GM19395 (cell line): ENCODE data around the gene CENPM.

Experiments used
- ATAC-seq: cut with Tn5 transposase; IDR thresholded peaks from one replicate; pipeline ENCODE4 v1.9.1; 2021; ENCODE audit warnings: mild to moderate bottlenecking, moderate library complexity; ENCODE audit not compliant: unreplicated experiment

The CENPM gene

GRCh38 chr22:41933411-41934177, 13.4 kb downstream of the CENPM start:
- ATAC-seq, result no peak

GRCh38 chr22:41932353-41932752, 14.6 kb downstream of the CENPM start:
- ATAC-seq, result no peak

- no peak for ATAC-seq
Measured at GRCh38 chr22:41931701-41932269, 15.2 kb downstream of the CENPM start.

- ATAC-seq, result no peak
Measured at GRCh38 chr22:41929418-41929810, 17.5 kb downstream of the CENPM start.

GRCh38 chr22:41928593-41929417, 18.1 kb downstream of the CENPM start:
- ATAC-seq, result no peak

GRCh38 chr22:41927813-41928212, 19.1 kb downstream of the CENPM start:
- ATAC-seq, result no peak

- no peak for ATAC-seq
Measured at GRCh38 chr22:41925783-41926460, 21.0 kb downstream of the CENPM start.

GRCh38 chr22:41923595-41924276, 23.2 kb downstream of the CENPM start:
- ATAC-seq, result no peak

- no peak for ATAC-seq
Measured at GRCh38 chr22:41922940-41923594, 23.9 kb downstream of the CENPM start.

- no peak for ATAC-seq
Measured at GRCh38 chr22:41922328-41922727, 24.6 kb downstream of the CENPM start.

- ATAC-seq, result peak; percentile 39
Measured at GRCh38 chr22:41920271-41920976, 26.5 kb downstream of the CENPM start.

- ATAC-seq, result peak; percentile 45
Measured at GRCh38 chr22:41919357-41920224, 27.4 kb downstream of the CENPM start.

- ATAC-seq, result no peak
Measured at GRCh38 chr22:41917903-41918791, 28.8 kb downstream of the CENPM start.

GRCh38 chr22:41917375-41917902, 29.5 kb downstream of the CENPM start:
- ATAC-seq, result no peak

GRCh38 chr22:41916745-41917358, 30.1 kb downstream of the CENPM start:
- ATAC-seq, result no peak

GRCh38 chr22:41915786-41916493, 31.0 kb downstream of the CENPM start:
- ATAC-seq, result no peak
